Renal cortex interstitium (tissue), 11 donors: ENCODE data around the gene ECSCR. TPM values are rescaled to one million over a fixed set of nuclear protein-coding genes. Genes with fewer than 3 reads are reported as not detected.
A peak's percentile ranks its signal among the peaks of the same experiment; 100 is the strongest.
"Not testable (repeated sequence)": the region's sequence is repeated elsewhere in the genome, so short reads cannot be mapped to it uniquely, and the experiment has no call there.

Source experiments
- DNase-seq, 11 donors: peaks; one replicate each; pipeline ENCODE4 v3.0.0-alpha.2; 2013; ENCODE audit warnings: low read depth in 9 of 11, low spot score in 4 of 11; ENCODE audit errors: extremely low read depth in 1 of 11
- polyA plus RNA-seq, 3 donors: library from polyadenylated mRNA; unstranded; fragments of 120-200 nt; gene quantifications; one replicate each; pipeline ENCODE4 v1.2.1, GENCODE V29; 2013; ENCODE audit not compliant: insufficient read length in 3 of 3

ECSCR gene
- polyA plus RNA-seq, 3 donors = 21.0 to 25.8 (median 24.4) TPM

GRCh38 chr5:139454568-139455290, 7.8 kb downstream of the ECSCR start:
- no peak for DNase-seq

DNA sequence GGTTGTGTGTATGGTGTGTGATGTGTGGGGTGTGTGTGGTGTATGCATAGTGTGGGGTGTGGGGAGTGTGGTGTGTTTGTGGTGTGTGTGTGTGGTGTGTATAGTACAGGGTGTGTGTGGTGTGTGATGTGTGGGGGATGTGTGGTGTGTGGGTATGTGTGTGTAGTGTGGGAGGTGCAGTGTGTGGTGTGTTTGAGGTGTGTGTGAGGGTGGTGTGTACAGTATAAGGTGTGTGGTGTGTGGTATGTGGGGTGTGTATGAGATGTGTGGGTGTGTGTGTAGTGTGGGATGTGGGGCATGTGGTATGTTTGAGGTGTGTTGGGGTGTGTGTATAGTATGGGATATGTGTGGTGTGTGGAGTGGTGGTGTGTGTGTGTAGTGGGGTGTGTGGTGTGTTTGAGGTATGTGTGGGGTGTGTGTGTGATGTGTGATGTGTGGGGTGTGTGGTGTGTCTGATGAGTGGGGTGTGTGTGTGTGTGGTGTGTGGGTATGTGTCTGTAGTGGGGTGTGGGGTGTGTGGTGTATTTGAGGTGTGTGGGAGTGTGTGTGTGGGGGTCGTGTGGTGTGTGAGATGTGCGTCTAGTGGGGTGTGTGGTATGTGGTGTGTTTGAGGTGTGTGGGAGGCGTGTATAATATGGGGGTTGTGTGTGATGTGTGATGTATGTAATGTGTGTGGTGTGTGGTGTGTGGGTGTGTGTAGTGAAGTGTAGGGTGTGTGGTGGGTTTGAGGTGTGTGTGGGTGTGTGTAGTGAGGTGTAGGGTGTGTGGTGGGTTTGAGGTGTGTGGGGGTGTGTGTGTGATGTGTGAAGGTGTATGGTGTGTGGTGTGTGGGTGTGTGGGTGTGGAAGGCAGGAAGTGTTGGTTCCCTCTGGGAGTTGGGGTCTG, 8.6 kb downstream of the ECSCR start:
- DNase-seq = no peak

DNA sequence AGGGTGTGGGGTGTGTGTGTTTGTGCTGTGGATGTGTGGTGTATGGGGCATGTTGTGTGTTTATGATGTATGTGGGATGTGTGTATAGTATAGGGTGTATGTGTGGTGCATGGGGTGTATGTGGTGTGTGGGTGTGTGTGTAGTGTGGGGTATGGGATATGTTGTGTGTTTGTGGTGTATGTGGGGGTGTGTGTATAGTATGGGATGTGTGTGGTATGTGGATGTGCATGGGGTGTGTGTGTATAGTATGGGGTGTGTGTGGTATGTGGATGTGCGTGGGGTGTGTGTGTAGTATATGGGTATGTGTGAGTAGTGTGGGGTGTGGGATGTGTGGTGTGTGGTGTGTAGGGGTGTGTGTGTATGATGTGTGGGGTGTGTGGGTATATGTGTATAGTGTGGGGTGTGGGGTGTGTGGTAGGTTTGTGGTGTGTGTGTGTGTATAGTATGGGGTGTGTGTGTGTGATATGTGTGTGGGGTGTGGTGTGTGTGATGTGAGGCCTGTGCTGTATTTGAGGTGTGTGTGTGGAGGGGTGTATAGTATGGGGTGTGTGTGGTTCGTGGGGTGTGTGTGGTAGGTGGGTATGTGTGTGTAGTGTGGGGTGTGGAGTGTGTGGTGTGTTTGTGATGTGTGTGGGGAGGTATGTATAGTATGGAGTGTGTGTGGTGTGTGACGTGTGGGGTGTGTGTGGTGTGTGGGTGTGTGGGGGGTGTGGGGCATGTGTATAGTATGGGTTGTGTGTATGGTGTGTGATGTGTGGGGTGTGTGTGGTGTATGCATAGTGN, 10.5 kb downstream of the ECSCR start:
- DNase-seq = no peak

DNA sequence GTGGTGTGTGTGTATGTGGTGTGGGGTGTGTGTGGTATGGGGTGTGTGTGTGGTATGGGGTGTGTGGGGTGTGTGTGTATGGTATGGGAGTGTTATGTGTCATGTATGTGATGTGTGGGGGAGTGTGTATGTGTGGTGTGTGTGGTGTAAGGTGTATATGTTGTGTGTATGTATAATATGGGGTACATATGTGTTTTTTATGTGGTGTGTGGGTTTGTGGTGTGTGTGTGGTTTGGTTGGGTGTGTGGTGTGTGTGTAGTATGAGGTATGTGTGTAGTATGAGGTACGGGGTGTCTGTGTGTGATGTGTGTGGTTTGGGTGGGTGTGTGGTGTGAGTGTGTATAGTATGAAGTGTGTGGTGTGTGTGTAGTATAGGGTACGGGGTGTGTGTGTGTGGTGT, 11.4 kb downstream of the ECSCR start:
- DNase-seq = no peak

DNA sequence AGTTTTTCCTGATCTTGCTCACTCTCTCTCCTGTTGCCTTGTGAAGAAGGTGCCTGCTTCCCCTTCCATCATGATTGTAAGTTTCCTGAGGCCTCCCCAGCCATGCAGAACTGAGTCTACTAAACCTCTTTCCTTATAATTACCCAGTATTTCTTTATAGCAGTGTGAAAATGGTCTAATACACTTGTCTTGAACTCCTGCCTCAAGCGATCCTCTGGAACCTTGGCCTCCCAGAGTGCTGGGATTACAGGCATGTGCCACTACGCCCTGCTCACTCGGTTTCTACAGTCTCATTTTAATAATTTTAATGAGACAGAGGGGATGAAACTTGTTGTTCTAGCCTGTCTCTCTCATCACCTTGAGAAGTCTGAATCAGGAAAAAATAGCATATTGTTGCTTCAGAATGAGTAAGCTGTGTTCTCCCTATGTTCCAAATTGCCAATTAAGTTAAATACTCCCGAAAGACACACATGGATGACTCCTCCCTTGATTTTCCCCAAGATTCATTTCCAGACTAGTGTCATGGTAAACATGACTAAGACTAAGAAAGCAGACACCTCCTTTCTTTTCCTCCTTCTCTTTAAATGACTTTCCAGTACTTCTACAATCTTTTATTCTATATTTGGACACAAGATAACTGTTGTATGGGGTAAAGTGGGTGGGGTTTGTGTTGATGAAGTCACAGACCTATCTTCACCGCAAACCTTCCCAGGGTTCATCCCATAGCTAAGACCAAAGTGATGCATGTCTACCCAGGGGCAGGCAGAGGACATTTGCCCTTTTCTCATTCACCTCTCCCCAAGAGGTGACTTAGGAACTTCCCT, 15.4 kb downstream of the ECSCR start:
- no peak for DNase-seq

DNA sequence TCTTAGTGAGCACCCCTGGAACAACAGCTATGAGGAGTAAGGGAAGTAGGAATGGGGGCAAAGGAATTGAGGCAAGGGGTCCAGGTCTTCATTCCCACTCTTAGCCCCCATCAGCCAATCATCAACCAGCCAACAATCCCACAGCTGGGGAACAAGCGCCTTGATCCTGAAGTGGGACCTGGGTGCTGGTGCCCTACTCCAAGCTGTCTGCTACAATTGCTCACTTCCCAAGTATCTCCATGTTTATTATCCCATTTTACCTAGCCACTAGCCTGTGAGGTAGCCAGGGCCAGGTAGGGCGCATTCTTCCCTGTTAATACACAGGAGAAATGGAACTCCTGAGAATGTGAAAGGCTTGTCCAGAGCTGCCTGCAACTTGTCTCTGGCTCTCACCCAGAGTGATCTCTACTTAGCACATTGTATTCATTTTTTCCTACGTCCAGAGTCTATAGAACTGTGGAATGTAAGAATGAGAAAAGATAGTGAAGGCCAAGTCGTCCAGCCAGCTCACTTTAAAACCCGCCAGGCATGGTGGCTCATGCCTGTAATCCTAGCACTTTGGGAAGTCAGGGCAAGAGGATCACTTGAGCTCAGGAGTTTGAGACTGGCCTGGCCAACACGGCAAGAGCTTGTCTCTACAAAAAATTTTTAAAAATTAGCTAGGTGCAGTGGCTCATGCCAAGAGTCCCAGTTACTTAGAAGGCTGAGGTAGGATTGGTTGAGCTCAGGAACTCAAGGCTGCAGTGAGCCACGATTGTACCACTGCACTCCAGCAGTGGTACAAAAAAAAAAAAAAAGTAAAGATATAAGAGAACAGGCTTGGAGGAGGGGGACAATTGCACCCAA, 17.0 kb downstream of the ECSCR start:
- no peak for DNase-seq

- no peak for DNase-seq
Observed at GRCh38 chr5:139443831-139444453, 18.6 kb downstream of the ECSCR start.

DNA sequence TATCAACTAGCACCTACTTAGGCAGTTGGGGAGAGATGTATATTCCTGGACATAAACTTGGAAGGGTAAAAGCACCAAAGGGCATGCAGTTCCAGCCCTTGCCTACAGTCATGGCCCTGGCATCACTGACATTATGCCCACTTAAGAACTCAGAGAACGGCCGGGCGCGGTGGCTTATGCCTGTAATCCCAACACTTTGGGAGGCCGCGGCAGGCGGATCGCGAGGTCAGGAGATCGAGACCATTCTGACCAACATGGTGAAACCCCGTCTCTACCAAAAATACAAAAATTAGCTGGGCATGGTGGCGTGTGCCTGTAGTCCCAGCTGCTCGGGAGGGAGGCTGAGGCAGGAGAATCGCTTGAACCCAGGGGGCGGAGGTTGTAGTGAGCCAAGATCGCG, 22.1 kb downstream of the ECSCR start:
- DNase-seq = not testable (repeated sequence)

- DNase-seq = peak; percentile 80 to 91 (median 88)
Observed at GRCh38 chr5:139439013-139439903, 23.3 kb downstream of the ECSCR start, which contains the start of gene DNAJC18. DNAJC18 (minus strand) TSS chr5:139439525; CDS start chr5:139439445, 80 bp downstream.

DNA sequence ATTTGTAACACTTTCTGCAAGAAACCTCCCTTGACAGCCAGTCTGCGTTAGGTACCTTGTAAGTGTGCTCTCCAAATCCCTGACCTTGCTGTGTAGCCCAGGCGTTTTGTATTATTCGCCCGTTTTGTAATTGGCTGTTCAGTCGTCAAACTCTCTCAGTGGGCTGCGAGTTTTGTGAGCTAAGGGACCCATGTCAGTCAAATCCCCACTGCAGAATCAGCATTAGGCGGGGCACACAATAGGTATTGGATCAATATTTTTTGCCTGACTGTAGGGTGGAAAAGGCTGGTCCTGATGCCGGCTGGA, 23.9 kb downstream of the ECSCR start:
- no peak for DNase-seq

DNA sequence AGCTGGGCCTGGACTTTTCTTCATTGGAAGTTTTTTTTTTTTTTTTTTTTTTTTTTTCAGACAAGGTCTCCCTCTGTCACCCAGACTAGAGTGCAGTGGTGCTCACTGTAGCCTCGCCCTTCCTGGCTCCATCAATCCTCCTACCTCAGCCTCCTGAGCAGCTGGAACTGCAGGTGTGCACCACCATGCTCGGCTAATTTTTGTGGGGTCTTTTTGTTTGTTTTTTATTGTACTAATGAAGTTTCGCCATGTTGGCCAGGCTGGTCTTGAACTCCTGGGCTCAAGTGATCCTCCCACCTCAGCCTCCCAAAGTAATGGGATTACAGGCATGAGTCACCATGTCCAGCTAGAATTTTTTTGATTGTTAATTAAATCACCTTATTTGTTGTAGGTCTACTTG, 26.9 kb downstream of the ECSCR start:
- no peak for DNase-seq

- DNase-seq = no peak
Observed at GRCh38 chr5:139431706-139432105, 30.8 kb downstream of the ECSCR start.

GRCh38 chr5:139430015-139430414, 32.5 kb downstream of the ECSCR start:
- no peak for DNase-seq

DNA sequence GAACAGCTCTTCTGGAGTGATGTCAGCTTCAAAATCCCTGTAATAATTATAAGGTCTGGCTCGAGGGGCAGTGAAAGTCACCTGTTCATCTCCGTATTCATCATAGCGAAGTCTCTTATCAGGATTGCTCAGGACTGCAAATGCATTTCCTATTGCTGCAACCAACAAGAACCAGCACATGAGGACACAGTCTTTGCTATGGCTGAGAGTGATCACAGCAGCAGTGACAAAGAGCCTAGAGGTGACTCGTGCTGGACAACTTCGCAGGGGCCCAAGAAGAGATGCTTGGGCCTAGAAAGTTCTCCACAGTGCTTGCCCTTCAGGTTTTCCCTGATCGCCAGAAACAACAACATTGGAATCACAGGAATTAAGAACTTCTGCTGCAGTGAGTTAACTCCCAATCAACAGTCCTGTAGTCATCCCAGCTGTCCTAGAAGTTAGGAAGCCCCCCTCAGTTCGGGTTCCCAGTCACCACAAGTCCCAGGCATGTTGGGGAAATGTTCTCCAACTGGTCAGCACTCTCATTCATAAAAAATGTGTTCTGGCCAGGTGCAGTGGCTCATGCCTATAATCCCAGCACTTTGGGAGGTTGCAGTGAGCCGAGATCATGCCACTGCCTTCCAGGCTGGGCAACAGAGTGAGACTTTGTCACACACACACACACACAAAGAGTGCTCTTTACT, 36.2 kb downstream of the ECSCR start:
- DNase-seq = no peak

- DNase-seq = no peak
Observed at GRCh38 chr5:139425497-139425896, 37.0 kb downstream of the ECSCR start.

GRCh38 chr5:139422307-139422893, 40.1 kb downstream of the ECSCR start:
- peak in 8 of 11 donors; percentile 47 to 76 (median 62) for DNase-seq
